ENCODE results near the gene PTPRK. TPM values are rescaled to one million over a fixed set of nuclear protein-coding genes. Genes with fewer than 3 reads are reported as not detected.

PTPRK gene
- total and polyA plus RNA-seq, 2 donors (not counting 1 experiment from before 2014, with no cell fraction given), result 16.2 to 18.7 TPM

DNA sequence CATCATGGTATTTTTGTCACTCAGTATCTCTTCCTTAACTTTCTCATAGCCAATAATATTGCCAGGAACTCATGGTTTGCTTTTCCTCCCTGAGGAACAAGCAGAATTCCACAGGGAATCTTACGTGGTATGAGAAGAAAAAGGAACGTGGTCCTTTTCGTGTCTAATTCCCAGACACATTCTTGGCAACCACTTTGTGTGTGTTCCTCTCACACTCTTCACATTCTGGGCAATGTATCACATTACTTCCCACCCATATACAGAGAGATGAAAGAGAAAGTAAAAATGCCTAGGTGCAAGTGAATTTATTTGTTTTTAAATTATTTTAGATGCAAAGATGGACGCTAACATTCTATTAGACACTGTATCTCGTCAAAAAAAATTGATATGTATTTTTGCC, 102.7 kb downstream of the PTPRK start:
- Histone ChIP-seq H3K9me3 (ENCODE audit: control extremely low read depth in 1 of 3, control insufficient read depth in 2 of 3, insufficient read depth in 1 of 3, low read length in 2 of 3) (peaks cover 0 to 4% (median 0%) of the 10 kb centered on the region in 3 donors), H3K27me3 (replicated peaks in 1 of 4; ENCODE audit: control extremely low read depth in 1 of 4, control insufficient read depth in 3 of 4, insufficient read depth in 4 of 4, low read length in 3 of 4) (no peaks in the 10 kb centered on the region), H3K27ac (ENCODE audit: low read length in 2 of 2) (no peak overlapping the region), H3K79me2 (ENCODE audit: control insufficient read depth, insufficient read depth, low read length) (no peaks in the 10 kb centered on the region), H3K4me3 (ENCODE audit: control extremely low read depth in 1 of 5, extremely low read depth in 1 of 5, insufficient read depth in 1 of 5, low read depth in 2 of 5, low read length in 4 of 5) (no peak overlapping the region), H3K4me1 (ENCODE audit: control insufficient read depth in 2 of 2, insufficient read depth in 2 of 2, low read length in 2 of 2) (no peaks in the 10 kb centered on the region), H3K4me2 (replicated peaks; ENCODE audit: low read depth, low read length, poor library complexity, severe bottlenecking) (no peak overlapping the region), H3K36me3 (replicated peaks in 1 of 2; ENCODE audit: control extremely low read depth in 1 of 2, control insufficient read depth in 1 of 2, extremely low read depth in 1 of 2, insufficient read depth in 2 of 2, low read length in 1 of 2) (no peaks in the 10 kb centered on the region), H2AFZ (ENCODE audit: insufficient read depth, low read depth, low read length, poor library complexity, severe bottlenecking) (no peak overlapping the region), H3K9ac (ENCODE audit: low read length) (no peak overlapping the region), H4K20me1 (ENCODE audit: control insufficient read depth, insufficient read depth, low read length, poor library complexity, severe bottlenecking) (no peaks in the 10 kb centered on the region)
- CTCF ChIA-PET, result no interaction called here
- no peak for DNase-seq
- H3K4me1 Mint-ChIP-seq, result no peaks in the 10 kb centered on the region
- ATAC-seq (ENCODE audit: low read depth), result no peak
- no peaks in the 10 kb centered on the region for H3K27me3 Mint-ChIP-seq
- H3K27ac Mint-ChIP-seq, result no peak overlapping the region
- no peak overlapping the region for H3K4me3 Mint-ChIP-seq
- WGBS (ENCODE audit: insufficient coverage), result no CpG with 5 or more reads among the region's 5 CpGs
- intact Hi-C loops (cut with micrococcal nuclease), result no loop called here
- H3K9me3 Mint-ChIP-seq (ENCODE audit: insufficient read depth), result no peaks in the 10 kb centered on the region
- no peak for TF ChIP-seq EZH2 (IDR thresholded peaks at IDR 0.05; ENCODE audit: borderline replicate concordance, insufficient read depth, low read depth, low read length, poor library complexity, severe bottlenecking)
- TF ChIP-seq, protein P1, sequence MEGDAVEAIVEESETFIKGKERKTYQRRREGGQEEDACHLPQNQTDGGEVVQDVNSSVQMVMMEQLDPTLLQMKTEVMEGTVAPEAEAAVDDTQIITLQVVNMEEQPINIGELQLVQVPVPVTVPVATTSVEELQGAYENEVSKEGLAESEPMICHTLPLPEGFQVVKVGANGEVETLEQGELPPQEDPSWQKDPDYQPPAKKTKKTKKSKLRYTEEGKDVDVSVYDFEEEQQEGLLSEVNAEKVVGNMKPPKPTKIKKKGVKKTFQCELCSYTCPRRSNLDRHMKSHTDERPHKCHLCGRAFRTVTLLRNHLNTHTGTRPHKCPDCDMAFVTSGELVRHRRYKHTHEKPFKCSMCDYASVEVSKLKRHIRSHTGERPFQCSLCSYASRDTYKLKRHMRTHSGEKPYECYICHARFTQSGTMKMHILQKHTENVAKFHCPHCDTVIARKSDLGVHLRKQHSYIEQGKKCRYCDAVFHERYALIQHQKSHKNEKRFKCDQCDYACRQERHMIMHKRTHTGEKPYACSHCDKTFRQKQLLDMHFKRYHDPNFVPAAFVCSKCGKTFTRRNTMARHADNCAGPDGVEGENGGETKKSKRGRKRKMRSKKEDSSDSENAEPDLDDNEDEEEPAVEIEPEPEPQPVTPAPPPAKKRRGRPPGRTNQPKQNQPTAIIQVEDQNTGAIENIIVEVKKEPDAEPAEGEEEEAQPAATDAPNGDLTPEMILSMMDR (IDR thresholded peaks at IDR 0.05), result no peak
- POLR2A ChIA-PET, result no interaction called here

DNA sequence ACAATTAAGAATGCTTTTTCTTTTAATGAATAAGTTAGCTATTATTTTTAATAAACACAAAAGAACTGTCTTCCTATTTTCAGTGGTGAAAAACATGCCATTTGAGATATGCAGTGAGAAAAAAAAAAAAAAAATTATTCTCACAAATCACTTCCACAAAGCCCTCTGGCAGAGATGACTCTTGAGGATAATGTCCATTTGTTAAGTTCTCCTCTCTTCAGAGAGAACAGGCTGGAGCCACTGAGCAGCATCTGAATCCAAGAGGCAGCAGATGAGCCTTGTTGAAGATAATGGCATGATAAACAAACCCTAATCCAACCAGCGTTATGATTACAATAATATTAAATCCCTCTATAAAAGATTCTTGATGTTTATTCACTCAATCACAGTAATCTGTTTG, 105.0 kb downstream of the PTPRK start:
- Histone ChIP-seq H2AFZ (ENCODE audit: insufficient read depth, low read depth, low read length, poor library complexity, severe bottlenecking) (no peak overlapping the region), H3K9ac (ENCODE audit: low read length) (no peak overlapping the region), H4K20me1 (ENCODE audit: control insufficient read depth, insufficient read depth, low read length, poor library complexity, severe bottlenecking) (no peaks in the 10 kb centered on the region), H3K36me3 (replicated peaks in 1 of 2; ENCODE audit: control extremely low read depth in 1 of 2, control insufficient read depth in 1 of 2, extremely low read depth in 1 of 2, insufficient read depth in 2 of 2, low read length in 1 of 2) (no peaks in the 10 kb centered on the region), H3K27me3 (replicated peaks in 1 of 4; ENCODE audit: control extremely low read depth in 1 of 4, control insufficient read depth in 3 of 4, insufficient read depth in 4 of 4, low read length in 3 of 4) (no peaks in the 10 kb centered on the region), H3K79me2 (ENCODE audit: control insufficient read depth, insufficient read depth, low read length) (no peaks in the 10 kb centered on the region), H3K4me3 (ENCODE audit: control extremely low read depth in 1 of 5, extremely low read depth in 1 of 5, insufficient read depth in 1 of 5, low read depth in 2 of 5, low read length in 4 of 5) (no peak overlapping the region), H3K9me3 (ENCODE audit: control extremely low read depth in 1 of 3, control insufficient read depth in 2 of 3, insufficient read depth in 1 of 3, low read length in 2 of 3) (peaks cover 0 to 4% (median 0%) of the 10 kb centered on the region in 3 donors), H3K27ac (ENCODE audit: low read length in 2 of 2) (no peak overlapping the region), H3K4me1 (ENCODE audit: control insufficient read depth in 2 of 2, insufficient read depth in 2 of 2, low read length in 2 of 2) (no peaks in the 10 kb centered on the region), H3K4me2 (replicated peaks; ENCODE audit: low read depth, low read length, poor library complexity, severe bottlenecking) (no peak overlapping the region)
- intact Hi-C loops (cut with micrococcal nuclease), result no loop called here
- DNase-seq (no peak), ATAC-seq (ENCODE audit: low read depth) (no peak)
- ChIA-PET CTCF (no interaction called here), POLR2A (no interaction called here)
- Mint-ChIP-seq H3K27ac (no peak overlapping the region), H3K4me3 (no peak overlapping the region), H3K9me3 (ENCODE audit: insufficient read depth) (no peaks in the 10 kb centered on the region), H3K27me3 (no peaks in the 10 kb centered on the region), H3K4me1 (no peaks in the 10 kb centered on the region)
- no peak for TF ChIP-seq EZH2 (IDR thresholded peaks at IDR 0.05; ENCODE audit: borderline replicate concordance, insufficient read depth, low read depth, low read length, poor library complexity, severe bottlenecking)
- TF ChIP-seq, protein P1 (IDR thresholded peaks at IDR 0.05), result no peak
- WGBS (ENCODE audit: insufficient coverage), result no CpG with 5 or more reads among the region's 1 CpG
